ENCODE measurements around the gene PRR14. TPM values are rescaled to one million over a fixed set of nuclear protein-coding genes. Genes with fewer than 3 reads are reported as not detected.
A peak's percentile ranks its signal among the peaks of the same experiment; 100 is the strongest.

Gene PRR14
- total and polyA plus RNA-seq, 2 of the 4 experiments (the other 2 are of a cell fraction) = 1.4 to 11.9 TPM

DNA sequence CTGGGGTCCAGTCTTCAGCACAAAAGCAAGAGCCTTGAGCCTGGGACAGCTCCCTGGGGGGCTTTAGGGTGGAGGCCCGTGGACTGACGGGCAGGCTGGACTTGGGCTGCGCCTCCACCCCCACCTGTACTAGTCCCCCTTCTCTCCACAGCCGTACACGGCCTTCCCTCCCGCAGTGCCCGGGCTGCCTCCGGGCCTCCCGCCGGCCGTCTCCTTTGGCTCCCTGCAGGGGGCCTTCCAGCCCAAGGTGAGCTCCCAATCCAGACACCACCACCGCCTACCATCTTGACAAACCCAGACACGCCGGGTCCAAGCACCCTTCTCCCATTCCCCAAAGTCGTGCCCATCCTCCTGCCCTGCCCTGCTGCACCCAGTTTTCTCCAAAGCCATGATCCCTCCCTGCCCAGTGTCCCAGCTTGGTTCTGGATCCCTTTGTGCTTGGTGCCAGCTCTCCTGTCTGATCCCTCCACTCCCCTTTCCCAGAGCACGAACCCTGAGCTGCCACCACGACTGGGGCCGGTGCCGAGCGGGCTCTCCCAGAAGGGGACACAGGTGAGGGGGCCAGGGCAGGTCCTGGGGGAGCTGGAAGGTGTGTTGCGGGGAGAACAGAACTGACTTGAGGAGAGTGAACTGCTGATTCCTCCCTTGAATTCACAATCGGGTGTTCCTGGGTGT is 14.5 kb downstream of the PRR14 start:
- Histone ChIP-seq H3K4me1 (ENCODE audit: control insufficient read depth, insufficient read depth, low read length) (peaks cover 8% of the 10 kb centered on the region; the same call in 1 of the 2 replicates), H2BK15ac (ENCODE audit: low read depth, low read length) (no peak overlapping the region), H3K79me1 (ENCODE audit: low read depth in 1 of 2, low read length in 2 of 2) (peaks cover 45 to 66% of the 10 kb centered on the region in 2 experiments), H3K27me3 (ENCODE audit: control insufficient read depth, insufficient read depth, low read length) (no peaks in the 10 kb centered on the region), H3K36me3 (ENCODE audit: control insufficient read depth, insufficient read depth, low read length) (peaks cover 89% of the 10 kb centered on the region), H3K9ac (ENCODE audit: low read depth, low read length) (no peak overlapping the region), H3K23ac (ENCODE audit: low read depth, low read length) (no peak overlapping the region), H4K8ac (ENCODE audit: low read depth in 2 of 2, low read length in 2 of 2) (no peak overlapping the region), H3K27ac (ENCODE audit: insufficient read depth, low read length) (no peak overlapping the region), H2AFZ (replicated peaks; ENCODE audit: low read length, poor library complexity) (no peak overlapping the region), H2BK120ac (ENCODE audit: low read depth, low read length) (no peak overlapping the region), H2BK5ac (ENCODE audit: low read depth, low read length, poor library complexity, severe bottlenecking) (no peak overlapping the region), H3K9me1 (ENCODE audit: insufficient read depth, low read length) (peaks cover 10% of the 10 kb centered on the region; the same call in 1 of the 2 replicates), H4K91ac (ENCODE audit: insufficient read depth, low read depth, low read length) (no peak overlapping the region), H3K9me3 (ENCODE audit: control insufficient read depth, insufficient read depth, low read length) (no peaks in the 10 kb centered on the region), H4K5ac (ENCODE audit: low read depth, low read length) (no peak overlapping the region), H3K4me2 (ENCODE audit: low read depth, low read length) (no peak overlapping the region), H3K18ac (ENCODE audit: low read depth, low read length) (no peak overlapping the region), H2AK5ac (ENCODE audit: low read depth, low read length) (no peak overlapping the region), H2AK9ac (replicated peaks; ENCODE audit: low read depth, low read length, poor library complexity) (peak overlapping the region; percentile 12), H4K20me1 (ENCODE audit: insufficient read depth, low read length) (peaks cover 53% of the 10 kb centered on the region), H3K4me3 (ENCODE audit: insufficient read depth, low read depth, low read length) (no peak overlapping the region), H3K14ac (replicated peaks; ENCODE audit: low read depth, low read length) (no peak overlapping the region), H2BK20ac (ENCODE audit: low read depth, low read length) (no peak overlapping the region), H3K56ac (ENCODE audit: extremely low read depth, insufficient read depth, low read length) (no peak overlapping the region), H3K4ac (ENCODE audit: low read depth, low read length) (no peak overlapping the region)
- dilution Hi-C loops (cut with HindIII; ENCODE audit: low sequenced_read_pairs, unreplicated experiment) = no loop called here
- in situ Hi-C loops (cut with MboI; ENCODE audit: low sequenced_read_pairs) = no loop called here
- no TSS peak for BruUV-seq (replicated peaks)
- TF ChIP-seq POLR2A (IDR thresholded peaks at IDR 0.05; ENCODE audit: low read depth, low read length) (no peak), MXI1 (IDR thresholded peaks at IDR 0.05; ENCODE audit: borderline replicate concordance, low read depth, low read length) (no peak), ELK1 (IDR thresholded peaks at IDR 0.05; ENCODE audit: borderline replicate concordance, low read depth, low read length) (no peak), NFE2L2 (IDR thresholded peaks at IDR 0.05; ENCODE audit: low read depth, low read length) (no peak), MAFK (IDR thresholded peaks at IDR 0.05; ENCODE audit: low read depth, low read length) (no peak), RAD21 (IDR thresholded peaks at IDR 0.05; ENCODE audit: low read length) (no peak), SMC3 (IDR thresholded peaks at IDR 0.05; ENCODE audit: low read depth, low read length) (no peak), CHD1 (IDR thresholded peaks at IDR 0.05; ENCODE audit: low read depth, low read length) (no peak), RCOR1 (IDR thresholded peaks at IDR 0.05; ENCODE audit: insufficient replicate concordance, low read length) (no peak), MAZ (IDR thresholded peaks at IDR 0.05; ENCODE audit: borderline replicate concordance, low read depth, low read length) (no peak), FOS (IDR thresholded peaks at IDR 0.05; ENCODE audit: low read depth, low read length) (no peak), CEBPB (IDR thresholded peaks at IDR 0.05; ENCODE audit: low read depth, low read length) (no peak), RFX5 (IDR thresholded peaks at IDR 0.05; ENCODE audit: low read depth, low read length) (no peak), BHLHE40 (IDR thresholded peaks at IDR 0.05; ENCODE audit: low read depth, low read length) (no peak)
- TF ChIP-seq, protein P1, sequence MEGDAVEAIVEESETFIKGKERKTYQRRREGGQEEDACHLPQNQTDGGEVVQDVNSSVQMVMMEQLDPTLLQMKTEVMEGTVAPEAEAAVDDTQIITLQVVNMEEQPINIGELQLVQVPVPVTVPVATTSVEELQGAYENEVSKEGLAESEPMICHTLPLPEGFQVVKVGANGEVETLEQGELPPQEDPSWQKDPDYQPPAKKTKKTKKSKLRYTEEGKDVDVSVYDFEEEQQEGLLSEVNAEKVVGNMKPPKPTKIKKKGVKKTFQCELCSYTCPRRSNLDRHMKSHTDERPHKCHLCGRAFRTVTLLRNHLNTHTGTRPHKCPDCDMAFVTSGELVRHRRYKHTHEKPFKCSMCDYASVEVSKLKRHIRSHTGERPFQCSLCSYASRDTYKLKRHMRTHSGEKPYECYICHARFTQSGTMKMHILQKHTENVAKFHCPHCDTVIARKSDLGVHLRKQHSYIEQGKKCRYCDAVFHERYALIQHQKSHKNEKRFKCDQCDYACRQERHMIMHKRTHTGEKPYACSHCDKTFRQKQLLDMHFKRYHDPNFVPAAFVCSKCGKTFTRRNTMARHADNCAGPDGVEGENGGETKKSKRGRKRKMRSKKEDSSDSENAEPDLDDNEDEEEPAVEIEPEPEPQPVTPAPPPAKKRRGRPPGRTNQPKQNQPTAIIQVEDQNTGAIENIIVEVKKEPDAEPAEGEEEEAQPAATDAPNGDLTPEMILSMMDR (conservative IDR thresholded peaks at IDR 0.05; ENCODE audit: low read depth, low read length) = no peak
- TF ChIP-seq, protein P2, sequence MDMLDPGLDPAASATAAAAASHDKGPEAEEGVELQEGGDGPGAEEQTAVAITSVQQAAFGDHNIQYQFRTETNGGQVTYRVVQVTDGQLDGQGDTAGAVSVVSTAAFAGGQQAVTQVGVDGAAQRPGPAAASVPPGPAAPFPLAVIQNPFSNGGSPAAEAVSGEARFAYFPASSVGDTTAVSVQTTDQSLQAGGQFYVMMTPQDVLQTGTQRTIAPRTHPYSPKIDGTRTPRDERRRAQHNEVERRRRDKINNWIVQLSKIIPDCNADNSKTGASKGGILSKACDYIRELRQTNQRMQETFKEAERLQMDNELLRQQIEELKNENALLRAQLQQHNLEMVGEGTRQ (IDR thresholded peaks at IDR 0.05; ENCODE audit: low read depth, low read length) = no peak
- 92% methylated on average over 15 of the region's 22 CpGs; no CpG with 5 or more reads in 1 of the 2 experiments for WGBS, 2 experiments (ENCODE audit: extremely low coverage in 2 of 2, insufficient read length in 1 of 2)
- CTCF ChIA-PET = interaction anchor here (1.0 kb wide), 1 partner anchor 28 kb away, joined by 3 read pairs; no protein-coding TSS in a partner anchor
- intact Hi-C loops (cut with micrococcal nuclease) = no loop called here
- POLR2A ChIA-PET (ENCODE audit: unreplicated experiment) = no interaction called here
- ATAC-seq (ENCODE audit: low read depth) = no peak
- no peak for DNase-seq
